ENCODE data around the gene LCTL.
"Not testable (repeated sequence)": the region's sequence is repeated elsewhere in the genome, so short reads cannot be mapped to it uniquely, and the experiment has no call there.

LCTL gene

DNA sequence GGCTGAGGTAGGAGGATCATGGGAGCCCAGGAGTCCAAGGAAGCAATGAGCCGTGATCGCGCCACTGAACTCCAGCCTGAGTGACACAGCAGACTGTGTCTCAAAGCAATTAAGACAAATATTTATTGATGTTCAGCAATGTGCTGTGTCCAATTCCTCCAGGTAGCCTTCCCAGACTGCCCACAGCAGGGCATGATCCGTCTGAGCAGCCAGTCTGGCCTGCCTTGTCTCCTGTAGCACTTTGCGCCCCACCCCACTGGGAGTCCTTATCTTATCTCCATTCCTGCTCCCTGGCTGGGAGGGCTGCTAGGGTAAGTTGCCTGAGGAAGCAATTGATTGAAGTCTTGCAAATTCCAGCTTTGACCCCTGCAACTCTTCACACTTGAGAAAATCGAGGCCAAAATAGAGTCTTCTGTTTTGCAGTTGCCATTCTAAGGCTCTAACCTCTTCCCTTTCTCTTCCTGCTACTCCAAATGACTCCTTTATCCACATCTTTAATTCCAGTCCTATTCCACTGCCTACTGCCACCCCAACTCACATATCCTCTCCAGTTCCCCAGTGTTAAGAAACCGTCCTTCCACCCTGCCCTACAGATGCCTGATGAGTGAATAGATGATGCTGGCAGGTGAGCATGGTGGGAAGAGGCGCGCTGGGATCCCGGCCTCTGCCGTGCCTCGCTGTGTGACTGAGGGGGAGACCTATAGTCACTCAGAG is 26.9 kb upstream of the LCTL start:
- H3K4me2 ChIP-seq (ENCODE audit: low read length), result no peak overlapping the region
- TF ChIP-seq EZH2 (IDR thresholded peaks at IDR 0.05; ENCODE audit: borderline replicate concordance, low read length), result no peak
- TF ChIP-seq, protein P1, sequence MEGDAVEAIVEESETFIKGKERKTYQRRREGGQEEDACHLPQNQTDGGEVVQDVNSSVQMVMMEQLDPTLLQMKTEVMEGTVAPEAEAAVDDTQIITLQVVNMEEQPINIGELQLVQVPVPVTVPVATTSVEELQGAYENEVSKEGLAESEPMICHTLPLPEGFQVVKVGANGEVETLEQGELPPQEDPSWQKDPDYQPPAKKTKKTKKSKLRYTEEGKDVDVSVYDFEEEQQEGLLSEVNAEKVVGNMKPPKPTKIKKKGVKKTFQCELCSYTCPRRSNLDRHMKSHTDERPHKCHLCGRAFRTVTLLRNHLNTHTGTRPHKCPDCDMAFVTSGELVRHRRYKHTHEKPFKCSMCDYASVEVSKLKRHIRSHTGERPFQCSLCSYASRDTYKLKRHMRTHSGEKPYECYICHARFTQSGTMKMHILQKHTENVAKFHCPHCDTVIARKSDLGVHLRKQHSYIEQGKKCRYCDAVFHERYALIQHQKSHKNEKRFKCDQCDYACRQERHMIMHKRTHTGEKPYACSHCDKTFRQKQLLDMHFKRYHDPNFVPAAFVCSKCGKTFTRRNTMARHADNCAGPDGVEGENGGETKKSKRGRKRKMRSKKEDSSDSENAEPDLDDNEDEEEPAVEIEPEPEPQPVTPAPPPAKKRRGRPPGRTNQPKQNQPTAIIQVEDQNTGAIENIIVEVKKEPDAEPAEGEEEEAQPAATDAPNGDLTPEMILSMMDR (IDR thresholded peaks at IDR 0.05; ENCODE audit: low read length), result no peak
- H3K4me1 ChIP-seq (ENCODE audit: insufficient read depth, low read length, severe bottlenecking), result peaks cover 7% of the 10 kb centered on the region
- H3K4me3 ChIP-seq (ENCODE audit: low read depth, low read length, poor library complexity, severe bottlenecking), result no peak overlapping the region
- H3K36me3 ChIP-seq (ENCODE audit: insufficient read depth, low read length), result no peaks in the 10 kb centered on the region
- H4K20me1 ChIP-seq (ENCODE audit: insufficient read depth, low read length), result no peaks in the 10 kb centered on the region
- H2AFZ ChIP-seq (ENCODE audit: low read length), result no peak overlapping the region
- H3F3A ChIP-seq (ENCODE audit: insufficient read depth, low read length), result no peaks in the 10 kb centered on the region
- no peaks in the 10 kb centered on the region for H3K9me2 ChIP-seq (ENCODE audit: low read depth, low read length)
- no peak overlapping the region for H3K27ac ChIP-seq (ENCODE audit: low read depth, low read length, poor library complexity, severe bottlenecking)
- H3K9me3 ChIP-seq (ENCODE audit: low read length), result no peaks in the 10 kb centered on the region
- H3K9ac ChIP-seq (ENCODE audit: low read length), result no peak overlapping the region
- peaks cover 6% of the 10 kb centered on the region; the same call in 1 of the 2 replicates for H3K27me3 ChIP-seq (ENCODE audit: insufficient read depth, low read length)
- no peaks in the 10 kb centered on the region for H3K79me2 ChIP-seq (ENCODE audit: insufficient read depth, low read length)

DNA sequence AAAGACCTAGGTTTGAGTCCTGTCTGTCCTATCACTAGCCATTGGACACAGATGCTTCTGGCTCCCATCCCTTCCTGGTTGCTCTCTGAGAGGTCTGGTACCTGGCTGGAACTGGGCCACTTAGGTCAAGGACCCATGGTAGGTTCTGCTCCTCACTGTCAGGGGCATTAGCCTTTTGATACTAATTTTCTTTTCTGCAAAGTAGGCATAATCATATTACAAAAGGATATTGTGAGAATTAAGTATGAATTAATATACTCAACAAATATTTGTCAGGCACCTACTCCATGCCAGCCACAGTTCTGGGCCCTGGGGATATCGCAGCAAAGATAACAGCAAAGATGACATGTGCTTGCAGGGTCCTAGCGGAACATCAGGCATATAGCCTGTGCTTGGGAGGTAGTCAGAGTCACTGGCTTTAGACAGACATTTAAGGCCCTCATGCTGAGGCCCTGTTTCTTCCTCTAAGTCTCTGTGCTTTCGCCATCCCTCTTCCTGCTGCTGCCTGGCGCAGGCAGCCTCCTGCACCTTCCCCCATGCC is 25.6 kb upstream of the LCTL start:
- no peak overlapping the region for H3K4me2 ChIP-seq (ENCODE audit: low read length)
- no peaks in the 10 kb centered on the region for H3K9me3 ChIP-seq (ENCODE audit: low read length)
- peaks cover 7% of the 10 kb centered on the region for H3K4me1 ChIP-seq (ENCODE audit: insufficient read depth, low read length, severe bottlenecking)
- H3K27me3 ChIP-seq (ENCODE audit: insufficient read depth, low read length), result peaks cover 6% of the 10 kb centered on the region; the same call in 1 of the 2 replicates
- H3K27ac ChIP-seq (ENCODE audit: low read depth, low read length, poor library complexity, severe bottlenecking), result no peak overlapping the region
- no peak overlapping the region for H3K4me3 ChIP-seq (ENCODE audit: low read depth, low read length, poor library complexity, severe bottlenecking)
- no peaks in the 10 kb centered on the region for H3F3A ChIP-seq (ENCODE audit: insufficient read depth, low read length)
- no peak for TF ChIP-seq EZH2 (IDR thresholded peaks at IDR 0.05; ENCODE audit: borderline replicate concordance, low read length)
- TF ChIP-seq, protein P1 (IDR thresholded peaks at IDR 0.05; ENCODE audit: low read length), result no peak
- H2AFZ ChIP-seq (ENCODE audit: low read length), result no peak overlapping the region
- H3K9me2 ChIP-seq (ENCODE audit: low read depth, low read length), result no peaks in the 10 kb centered on the region
- no peaks in the 10 kb centered on the region for H3K36me3 ChIP-seq (ENCODE audit: insufficient read depth, low read length)
- H3K9ac ChIP-seq (ENCODE audit: low read length), result no peak overlapping the region
- H4K20me1 ChIP-seq (ENCODE audit: insufficient read depth, low read length), result no peaks in the 10 kb centered on the region
- H3K79me2 ChIP-seq (ENCODE audit: insufficient read depth, low read length), result no peaks in the 10 kb centered on the region

DNA sequence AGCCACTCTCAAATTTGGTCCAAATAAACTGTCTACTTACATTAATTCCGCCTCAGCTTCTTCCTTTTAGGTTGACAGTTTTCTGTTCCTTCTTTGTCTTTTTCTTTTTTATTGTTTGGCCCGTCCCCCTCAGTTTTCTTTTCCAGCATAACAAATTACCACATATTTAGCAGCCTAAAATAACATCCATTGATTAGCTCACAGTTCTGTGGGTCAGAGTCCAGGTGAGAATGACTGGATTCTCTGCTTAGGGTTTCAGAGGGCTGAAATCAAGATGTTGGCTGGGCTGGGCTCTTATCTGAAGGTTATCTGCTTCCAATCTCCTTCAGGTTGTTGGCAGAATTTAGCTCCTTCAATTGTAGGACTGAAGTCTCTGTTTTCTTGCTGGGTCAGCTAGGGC is 24.6 kb upstream of the LCTL start:
- Histone ChIP-seq H4K20me1 (ENCODE audit: insufficient read depth, low read length) (no peaks in the 10 kb centered on the region), H3K9ac (ENCODE audit: low read length) (no peak overlapping the region), H3K27ac (ENCODE audit: low read depth, low read length, poor library complexity, severe bottlenecking) (no peak overlapping the region), H2AFZ (ENCODE audit: low read length) (no peak overlapping the region), H3K4me3 (ENCODE audit: low read depth, low read length, poor library complexity, severe bottlenecking) (no peak overlapping the region), H3K9me2 (ENCODE audit: low read depth, low read length) (no peaks in the 10 kb centered on the region), H3K27me3 (ENCODE audit: insufficient read depth, low read length) (peaks cover 6% of the 10 kb centered on the region; the same call in 1 of the 2 replicates), H3K9me3 (ENCODE audit: low read length) (no peaks in the 10 kb centered on the region), H3K36me3 (ENCODE audit: insufficient read depth, low read length) (no peaks in the 10 kb centered on the region), H3K4me2 (ENCODE audit: low read length) (no peak overlapping the region), H3K4me1 (ENCODE audit: insufficient read depth, low read length, severe bottlenecking) (peaks cover 7% of the 10 kb centered on the region), H3K79me2 (ENCODE audit: insufficient read depth, low read length) (no peaks in the 10 kb centered on the region), H3F3A (ENCODE audit: insufficient read depth, low read length) (no peaks in the 10 kb centered on the region)
- TF ChIP-seq, protein P1 (IDR thresholded peaks at IDR 0.05; ENCODE audit: low read length), result no peak
- TF ChIP-seq EZH2 (IDR thresholded peaks at IDR 0.05; ENCODE audit: borderline replicate concordance, low read length), result no peak

DNA sequence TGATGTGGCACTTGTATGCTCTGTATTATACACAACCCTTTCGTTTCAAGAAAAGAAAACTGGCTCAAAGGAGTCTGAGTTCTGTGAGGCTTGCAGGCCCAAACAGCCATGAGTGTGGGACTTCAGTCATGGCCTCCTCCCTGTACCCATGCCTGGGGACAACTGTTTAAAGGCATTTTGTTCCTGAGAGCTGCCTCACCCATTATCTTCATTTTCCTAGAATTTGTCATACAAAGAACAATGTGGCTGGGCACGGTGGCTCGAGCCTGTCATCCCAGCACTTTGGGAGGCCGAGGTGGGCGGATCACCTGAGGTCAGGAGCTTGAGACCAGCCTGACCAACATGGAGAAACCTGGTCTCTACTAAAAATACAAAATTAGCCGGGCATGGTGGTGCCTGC is 23.6 kb upstream of the LCTL start:
- H3F3A ChIP-seq (ENCODE audit: insufficient read depth, low read length), result not testable (repeated sequence)

More for the DNA sequence above, 23.6 kb upstream of the LCTL start:
- not testable (repeated sequence) for H3K36me3 ChIP-seq (ENCODE audit: insufficient read depth, low read length); H3K9me3 ChIP-seq (ENCODE audit: low read length); H4K20me1 ChIP-seq (ENCODE audit: insufficient read depth, low read length); H3K27ac ChIP-seq (ENCODE audit: low read depth, low read length, poor library complexity, severe bottlenecking); H2AFZ ChIP-seq (ENCODE audit: low read length); H3K9me2 ChIP-seq (ENCODE audit: low read depth, low read length); H3K79me2 ChIP-seq (ENCODE audit: insufficient read depth, low read length); H3K4me1 ChIP-seq (ENCODE audit: insufficient read depth, low read length, severe bottlenecking); H3K9ac ChIP-seq (ENCODE audit: low read length); H3K4me2 ChIP-seq (ENCODE audit: low read length); H3K4me3 ChIP-seq (ENCODE audit: low read depth, low read length, poor library complexity, severe bottlenecking); H3K27me3 ChIP-seq (ENCODE audit: insufficient read depth, low read length)

Measured in OCI-LY1 (cell line).